ENCODE data around the gene ATP5F1A.

DNA sequence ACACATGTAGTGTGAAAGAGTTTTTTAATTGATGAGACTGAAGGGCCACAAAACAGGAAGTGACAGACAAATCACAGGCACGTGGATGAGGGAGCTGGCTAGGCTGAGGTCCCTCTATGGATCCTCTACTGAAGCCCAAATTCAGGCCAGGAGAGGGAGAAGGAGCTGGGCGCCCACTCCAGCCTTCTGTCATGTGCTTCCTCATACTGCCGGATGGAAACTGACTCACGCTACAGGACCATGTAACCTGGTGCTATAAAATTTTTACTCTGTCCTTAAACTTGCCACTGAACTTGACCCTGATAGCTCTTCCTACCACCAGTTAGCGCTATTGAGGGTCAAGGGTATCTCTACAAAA is 57.4 kb downstream of the ATP5F1A start:
- TF ChIP-seq EZH2 (IDR thresholded peaks at IDR 0.05; ENCODE audit: insufficient read depth, poor library complexity, severe bottlenecking) (no peak), EZH2phosphoT487 (IDR thresholded peaks at IDR 0.05; ENCODE audit: insufficient read depth, low read depth) (no peak)
